CD4-positive, alpha-beta T cell treated with Interleukin-4 for 1 hour (primary cell): Measurements from ENCODE around the gene MYRFL.
"Not testable (repeated sequence)": the region's sequence is repeated elsewhere in the genome, so short reads cannot be mapped to it uniquely, and the experiment has no call there.

ENCODE experiments used
- DNase-seq, 2 donors: peaks; one replicate each; pipeline ENCODE4 v3.0.0-alpha.2; 2020 to 2022

MYRFL gene

GRCh38 chr12:69844416-69844815 is 19.4 kb downstream of the MYRFL start:
- no peak for DNase-seq

GRCh38 chr12:69844836-69845235 is 19.8 kb downstream of the MYRFL start:
- DNase-seq: no peak

GRCh38 chr12:69846976-69847375 is 21.9 kb downstream of the MYRFL start:
- DNase-seq: no peak

- DNase-seq: no peak
Measured at GRCh38 chr12:69851976-69852375, 26.9 kb downstream of the MYRFL start.

- DNase-seq: not testable (repeated sequence)
Measured at GRCh38 chr12:69853176-69853961, 28.3 kb downstream of the MYRFL start.

GRCh38 chr12:69866698-69867097 is 41.7 kb downstream of the MYRFL start:
- no peak for DNase-seq

GRCh38 chr12:69868695-69869094 is 43.7 kb downstream of the MYRFL start:
- no peak for DNase-seq

GRCh38 chr12:69872804-69873203 is 47.8 kb downstream of the MYRFL start:
- DNase-seq: no peak

- no peak for DNase-seq
Measured at GRCh38 chr12:69873429-69873828, 48.4 kb downstream of the MYRFL start.

- no peak for DNase-seq
Measured at GRCh38 chr12:69874606-69875005, 49.6 kb downstream of the MYRFL start.

- DNase-seq: no peak
Measured at GRCh38 chr12:69875416-69875935, 50.4 kb downstream of the MYRFL start.

- peak; percentile 57 to 60 for DNase-seq
Measured at GRCh38 chr12:69879007-69879960, 54.3 kb downstream of the MYRFL start.

- DNase-seq: no peak
Measured at GRCh38 chr12:69880571-69880970, 55.5 kb downstream of the MYRFL start.

- DNase-seq: no peak
Measured at GRCh38 chr12:69881771-69882170, 56.7 kb downstream of the MYRFL start.

- DNase-seq: no peak
Measured at GRCh38 chr12:69884386-69884785, 59.4 kb downstream of the MYRFL start.

- DNase-seq: no peak
Measured at GRCh38 chr12:69885658-69886057, 60.6 kb downstream of the MYRFL start.

GRCh38 chr12:69886109-69886508 is 61.1 kb downstream of the MYRFL start:
- DNase-seq: no peak

GRCh38 chr12:69886715-69887114 is 61.7 kb downstream of the MYRFL start:
- no peak for DNase-seq

- DNase-seq: no peak
Measured at GRCh38 chr12:69888901-69889300, 63.9 kb downstream of the MYRFL start.

GRCh38 chr12:69894800-69895383 is 69.9 kb downstream of the MYRFL start:
- DNase-seq: no peak

GRCh38 chr12:69896653-69897381 is 71.8 kb downstream of the MYRFL start:
- no peak for DNase-seq

GRCh38 chr12:69897744-69898143 is 72.7 kb downstream of the MYRFL start:
- DNase-seq: no peak

GRCh38 chr12:69898236-69898635 is 73.2 kb downstream of the MYRFL start:
- DNase-seq: no peak
